Fibroblast of lung (primary cell): ENCODE measurements around the gene GIGYF2. TPM values are rescaled to one million over a fixed set of nuclear protein-coding genes. Genes with fewer than 3 reads are reported as not detected.
A peak's percentile ranks its signal among the peaks of the same experiment; 100 is the strongest.

Experiments
- DNase-seq, 2 donors: peaks; one replicate each; pipeline versions ENCODE4 v3.0.0 to v3.0.0-alpha.2; 2010; ENCODE audit warnings: low read depth in 2 of 2
- H2AFZ ChIP-seq: 2 replicates; pipeline ENCODE4 v1.5.1; 2012; ENCODE audit warnings: low read length, control low read depth, inconsistent platforms
- H3K27ac ChIP-seq: 2 replicates; pipeline ENCODE4 v1.5.1; 2011; ENCODE audit warnings: low read length, control low read depth; ENCODE audit not compliant: insufficient read depth
- H3K27me3 ChIP-seq: 2 replicates; pipeline ENCODE4 v1.5.1; 2011; ENCODE audit warnings: mild to moderate bottlenecking, low read length; ENCODE audit not compliant: control insufficient read depth, insufficient read depth
- H3K36me3 ChIP-seq: 2 replicates; pipeline ENCODE4 v1.5.1; 2011; ENCODE audit warnings: low read length; ENCODE audit not compliant: control insufficient read depth, insufficient read depth
- H3K4me1 ChIP-seq: 2 replicates; pipeline ENCODE4 v1.5.1; 2011; ENCODE audit warnings: low read length; ENCODE audit not compliant: control insufficient read depth, insufficient read depth; ENCODE audit errors: extremely low read depth
- H3K4me2 ChIP-seq: 2 replicates; pipeline ENCODE4 v1.5.1; 2011; ENCODE audit warnings: low read length, control low read depth; ENCODE audit not compliant: insufficient read depth; ENCODE audit errors: extremely low read depth
- H3K4me3 ChIP-seq, 4 experiments: fragments of 200-600 bp in 1 of 4; sonication (generic) in 1 of 4; replicated peaks in 1 of 4; 2 replicates each; pipeline ENCODE4 v1.5.1; 2011 to 2016; ENCODE audit warnings: low read length in 4 of 4, low read depth in 3 of 4, mild to moderate bottlenecking in 3 of 4, control low read depth in 2 of 4, inconsistent platforms in 1 of 4, mixed read lengths in 1 of 4; ENCODE audit not compliant: insufficient read depth in 1 of 4; ENCODE audit errors: control extremely low read depth in 1 of 4
- H3K79me2 ChIP-seq: 2 replicates; pipeline ENCODE4 v1.5.1; 2012; ENCODE audit warnings: mild to moderate bottlenecking, low read length, inconsistent platforms; ENCODE audit not compliant: control insufficient read depth, insufficient read depth
- H3K9ac ChIP-seq: 2 replicates; pipeline ENCODE4 v1.5.1; 2011; ENCODE audit warnings: mild to moderate bottlenecking, low read length, control low read depth; ENCODE audit not compliant: insufficient read depth
- H3K9me3 ChIP-seq: 2 replicates; pipeline ENCODE4 v1.5.1; 2012; ENCODE audit warnings: low read depth, low read length; ENCODE audit not compliant: control insufficient read depth, insufficient read depth
- H4K20me1 ChIP-seq: 2 replicates; pipeline ENCODE4 v1.5.1; 2011; ENCODE audit warnings: low read length; ENCODE audit not compliant: control insufficient read depth, insufficient read depth; ENCODE audit errors: extremely low read depth
- CTCF ChIP-seq, 2 donors: IDR thresholded peaks in 1 of 2; conservative IDR thresholded peaks in 1 of 2; 1 replicate in 1 of 2; 2 replicates in 1 of 2; pipeline ENCODE4 v1.5.1; 2011 to 2012; ENCODE audit warnings: low read length in 2 of 2, control low read depth in 1 of 2, inconsistent platforms in 1 of 2, low read depth in 1 of 2, mild to moderate bottlenecking in 1 of 2
- EZH2 ChIP-seq: IDR thresholded peaks from 2 replicates; pipeline ENCODE4 v1.5.1; 2012; ENCODE audit warnings: low read length, control low read depth, mild to moderate bottlenecking; ENCODE audit errors: missing control alignments
- polyA plus RNA-seq, 2 donors: library from polyadenylated mRNA; depleted of rRNA in 1 of 2; stranded (reverse) in 1 of 2; unstranded in 1 of 2; fragments of >200 nt; gene quantifications; 2 replicates each; pipeline ENCODE4 v1.2.1, GENCODE V29; 2011 to 2012; ENCODE audit warnings: missing spikeins in 1 of 2
- total RNA-seq: library from RNA; depleted of rRNA; stranded (reverse); fragments of >200 nt; gene quantifications from 2 replicates; pipeline ENCODE4 v1.2.1, GENCODE V29; 2014

The GIGYF2 gene
- total and polyA plus RNA-seq, 2 donors (not counting 1 experiment from before 2014, with no cell fraction given), result 31.1 to 64.7 TPM

- no peaks in the 10 kb centered on the region for H3K4me1 ChIP-seq
- no peaks in the 10 kb centered on the region for H3K9me3 ChIP-seq
- peak overlapping the region; percentile 64 for H3K4me2 ChIP-seq
- H4K20me1 ChIP-seq, result no peaks in the 10 kb centered on the region
- no peak overlapping the region for H3K9ac ChIP-seq
- H3K36me3 ChIP-seq, result no peaks in the 10 kb centered on the region
- H3K79me2 ChIP-seq, result no peaks in the 10 kb centered on the region
- TF ChIP-seq CTCF (conservative IDR thresholded peaks at IDR 0.05 in 1 of 2, IDR thresholded peaks at IDR 0.05 in 1 of 2; ENCODE audit: low read depth in 1 of 2, low read length in 2 of 2) (peak in 1 of 2 donors; percentile 9), EZH2 (peak; percentile 77)
- no peak overlapping the region for H2AFZ ChIP-seq
- peak in 1 of 2 donors; percentile 24 for DNase-seq
- H3K4me3 ChIP-seq, result peak overlapping the region in 2 of 4 experiments; percentile 23 to 27
- no peaks in the 10 kb centered on the region for H3K27me3 ChIP-seq
- no peak overlapping the region for H3K27ac ChIP-seq
Measured at GRCh38 chr2:232876161-232876977, 179.2 kb downstream of the GIGYF2 start.

GRCh38 chr2:232876978-232877441, 179.9 kb downstream of the GIGYF2 start:
- no peak overlapping the region for H3K9ac ChIP-seq
- no peak for DNase-seq
- no peak overlapping the region for H3K4me3 ChIP-seq
- no peaks in the 10 kb centered on the region for H3K9me3 ChIP-seq
- no peak overlapping the region for H2AFZ ChIP-seq
- H3K79me2 ChIP-seq, result no peaks in the 10 kb centered on the region
- H3K4me2 ChIP-seq, result no peak overlapping the region
- TF ChIP-seq CTCF (conservative IDR thresholded peaks at IDR 0.05 in 1 of 2, IDR thresholded peaks at IDR 0.05 in 1 of 2; ENCODE audit: low read depth in 1 of 2, low read length in 2 of 2) (no peak), EZH2 (no peak)
- no peaks in the 10 kb centered on the region for H3K27me3 ChIP-seq
- no peaks in the 10 kb centered on the region for H3K4me1 ChIP-seq
- no peak overlapping the region for H3K27ac ChIP-seq
- no peaks in the 10 kb centered on the region for H4K20me1 ChIP-seq
- H3K36me3 ChIP-seq, result no peaks in the 10 kb centered on the region

- no peaks in the 10 kb centered on the region for H3K9me3 ChIP-seq
- DNase-seq, result no peak
- H3K36me3 ChIP-seq, result no peaks in the 10 kb centered on the region
- H3K4me3 ChIP-seq, result no peak overlapping the region
- H3K79me2 ChIP-seq, result no peaks in the 10 kb centered on the region
- no peak overlapping the region for H3K27ac ChIP-seq
- H3K4me1 ChIP-seq, result no peaks in the 10 kb centered on the region
- no peak overlapping the region for H3K9ac ChIP-seq
- H3K27me3 ChIP-seq, result no peaks in the 10 kb centered on the region
- no peak for TF ChIP-seq EZH2
- no peak for TF ChIP-seq CTCF (conservative IDR thresholded peaks at IDR 0.05 in 1 of 2, IDR thresholded peaks at IDR 0.05 in 1 of 2; ENCODE audit: low read depth in 1 of 2, low read length in 2 of 2)
- no peak overlapping the region for H2AFZ ChIP-seq
- no peaks in the 10 kb centered on the region for H4K20me1 ChIP-seq
- H3K4me2 ChIP-seq, result no peak overlapping the region
Measured at GRCh38 chr2:232877940-232878511, 180.9 kb downstream of the GIGYF2 start.
